B cell (primary cell): Measurements from ENCODE around the gene SMARCD2.
"Not testable (repeated sequence)": the region's sequence is repeated elsewhere in the genome, so short reads cannot be mapped to it uniquely, and the experiment has no call there.

Source experiments
- CTCF ChIP-seq: fragments of 200-600 bp; IDR thresholded peaks from one replicate; pipeline ENCODE4 v1.8.0; 2022; ENCODE audit warnings: antibody characterized with exemption, mild to moderate bottlenecking
- EZH2 ChIP-seq: IDR thresholded peaks from 2 replicates; pipeline ENCODE4 v1.6.1; 2012; ENCODE audit warnings: borderline replicate concordance, low read depth, mild to moderate bottlenecking, moderate library complexity, low read length; ENCODE audit not compliant: insufficient read depth, poor library complexity, severe bottlenecking

GRCh38 chr17:63870292-63870665 lies 27.8 kb upstream of the SMARCD2 start:
- not testable (repeated sequence) for TF ChIP-seq CTCF, EZH2
